Kidney glomerular epithelial cell (primary cell): ENCODE measurements around the gene CLASP1.
"Not testable (repeated sequence)": the region's sequence is repeated elsewhere in the genome, so short reads cannot be mapped to it uniquely, and the experiment has no call there.

Source experiments
- DNase-seq: peaks from one replicate; lab custom pipeline; 2025; lab: John Stamatoyannopoulos, UW

CLASP1 gene

GRCh38 chr2:121348128-121348740 lies 301.0 kb downstream of the CLASP1 start:
- DNase-seq = no peak

- DNase-seq = no peak
Measured at GRCh38 chr2:121346859-121347258, 302.4 kb downstream of the CLASP1 start.

DNA sequence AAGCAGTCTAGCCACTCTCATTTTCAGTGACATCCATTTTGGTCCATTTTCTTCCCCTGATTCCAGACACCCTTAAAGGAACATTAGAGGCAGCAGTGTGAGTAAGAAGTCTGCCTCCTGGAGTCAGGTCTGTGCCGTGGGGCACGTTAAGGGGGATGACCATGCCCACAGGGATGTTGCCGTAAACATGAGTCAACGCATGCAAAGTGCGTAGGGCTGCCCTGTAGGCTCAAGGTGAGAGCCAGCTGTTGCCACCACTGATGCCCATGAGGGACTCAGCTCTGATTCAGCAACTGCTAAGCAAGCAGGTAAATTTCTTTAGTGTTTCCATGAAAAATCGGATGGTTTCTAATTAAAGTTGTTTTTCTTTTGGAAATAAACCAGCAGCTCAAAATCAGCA lies 302.9 kb downstream of the CLASP1 start:
- DNase-seq = no peak

DNA sequence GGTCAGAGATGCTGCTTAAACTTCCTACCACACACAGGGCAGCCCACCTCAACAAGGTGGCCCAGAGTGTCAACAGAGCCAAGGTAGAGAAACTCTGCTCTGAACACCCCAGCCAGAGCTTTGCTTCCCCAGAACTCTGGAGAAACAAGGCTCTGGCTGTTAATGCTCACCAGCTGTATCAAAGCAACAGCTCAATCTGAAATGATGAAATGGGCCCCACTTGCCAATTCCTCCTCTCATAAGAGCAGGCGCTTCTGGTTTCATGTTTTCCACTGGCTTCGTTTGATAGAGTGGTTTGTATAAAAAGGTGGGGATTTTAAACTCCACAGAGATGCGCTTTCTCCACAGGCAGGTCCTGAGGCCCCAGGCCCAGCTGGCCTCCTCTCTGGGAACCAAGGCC lies 303.4 kb downstream of the CLASP1 start:
- DNase-seq = no peak

DNA sequence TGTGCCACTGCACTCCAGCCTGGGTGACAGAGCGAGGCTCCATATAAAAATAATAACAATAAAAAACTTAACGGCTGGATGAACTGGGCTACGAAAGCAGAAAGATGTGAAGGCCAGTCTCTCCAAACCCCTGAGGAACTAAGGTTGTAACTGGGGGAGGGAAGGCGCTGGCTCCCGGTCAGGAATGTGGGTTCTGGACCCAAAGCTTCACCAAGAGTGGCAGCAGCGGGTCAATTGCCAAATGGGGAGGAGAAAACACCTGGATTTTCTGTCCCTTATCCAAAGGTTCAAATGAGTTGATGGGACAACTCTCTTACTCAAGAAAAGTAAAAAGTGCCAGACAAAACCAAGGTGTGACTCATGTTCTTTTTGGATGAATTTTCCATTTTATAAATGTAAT lies 304.2 kb downstream of the CLASP1 start:
- DNase-seq = no peak

DNA sequence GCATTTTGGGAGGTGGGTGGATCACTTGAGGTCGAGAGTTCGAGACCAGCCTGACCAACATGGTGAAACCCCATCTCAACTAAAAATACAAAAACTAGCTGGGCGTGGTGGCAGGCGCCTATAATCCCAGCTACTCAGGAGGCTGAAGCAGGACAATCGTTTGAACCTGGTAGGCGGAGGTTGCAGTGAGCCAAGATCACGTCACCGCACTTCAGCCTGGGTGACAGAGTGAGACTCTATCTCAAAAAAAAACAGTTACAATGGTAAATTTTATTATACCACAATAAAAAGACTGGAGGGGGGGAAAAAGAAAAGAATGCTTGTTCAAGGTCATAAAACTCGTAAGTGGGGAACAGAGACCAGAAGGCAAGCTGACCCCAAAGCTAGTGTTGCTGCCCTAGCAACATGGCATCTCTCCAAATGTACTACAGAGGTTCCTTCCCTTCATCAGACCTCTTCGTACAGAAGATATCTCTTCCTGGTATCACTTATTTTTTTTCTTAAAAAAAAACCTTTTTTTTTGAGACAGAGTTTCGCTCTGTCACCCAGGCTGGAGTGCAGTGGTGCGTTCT lies 305.3 kb downstream of the CLASP1 start:
- DNase-seq = not testable (repeated sequence)

GRCh38 chr2:121343191-121343590 lies 306.1 kb downstream of the CLASP1 start:
- no peak for DNase-seq

DNA sequence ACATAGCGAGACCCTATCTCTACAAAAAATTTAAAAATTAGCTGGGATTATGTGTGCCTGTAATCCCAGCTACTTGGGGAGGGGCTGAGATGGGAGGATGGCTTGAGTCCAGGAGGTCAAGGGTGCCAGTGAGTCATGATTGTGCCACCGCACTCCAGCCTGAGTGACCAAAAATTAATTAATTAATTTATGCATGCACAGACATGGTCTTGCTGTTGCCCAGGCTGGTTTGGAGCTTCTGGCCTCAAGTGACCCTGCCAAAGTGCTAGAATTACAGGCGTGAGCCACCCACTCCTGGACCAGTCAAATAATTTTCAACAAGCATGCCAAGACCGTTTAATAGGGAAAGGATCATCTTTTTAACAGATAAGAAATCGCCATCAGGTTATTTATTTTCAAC lies 306.5 kb downstream of the CLASP1 start:
- no peak for DNase-seq

- no peak for DNase-seq
Measured at GRCh38 chr2:121340926-121341325, 308.3 kb downstream of the CLASP1 start.

DNA sequence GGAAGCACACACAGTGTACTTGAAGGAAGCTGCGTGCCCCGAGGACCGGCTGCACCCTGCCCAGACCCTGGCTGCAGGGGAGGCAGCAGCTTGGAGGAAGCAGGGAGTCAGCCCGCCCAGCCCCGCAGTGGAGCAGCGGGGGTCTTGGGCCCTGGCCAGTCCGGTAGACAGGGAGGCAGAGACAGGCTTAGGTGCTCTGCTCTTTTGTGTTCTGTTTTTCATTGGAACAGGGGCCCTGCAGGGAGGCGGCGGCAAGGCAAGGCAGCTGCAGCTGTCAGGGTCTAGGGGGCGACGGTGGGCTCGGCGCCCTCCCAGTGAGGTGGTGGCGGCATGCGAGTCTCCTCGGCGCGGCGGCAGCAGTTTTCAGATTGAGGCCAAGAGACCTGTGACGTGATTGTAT lies 311.0 kb downstream of the CLASP1 start:
- no peak for DNase-seq

- DNase-seq = no peak
Measured at GRCh38 chr2:121336528-121337294, 312.6 kb downstream of the CLASP1 start.

DNA sequence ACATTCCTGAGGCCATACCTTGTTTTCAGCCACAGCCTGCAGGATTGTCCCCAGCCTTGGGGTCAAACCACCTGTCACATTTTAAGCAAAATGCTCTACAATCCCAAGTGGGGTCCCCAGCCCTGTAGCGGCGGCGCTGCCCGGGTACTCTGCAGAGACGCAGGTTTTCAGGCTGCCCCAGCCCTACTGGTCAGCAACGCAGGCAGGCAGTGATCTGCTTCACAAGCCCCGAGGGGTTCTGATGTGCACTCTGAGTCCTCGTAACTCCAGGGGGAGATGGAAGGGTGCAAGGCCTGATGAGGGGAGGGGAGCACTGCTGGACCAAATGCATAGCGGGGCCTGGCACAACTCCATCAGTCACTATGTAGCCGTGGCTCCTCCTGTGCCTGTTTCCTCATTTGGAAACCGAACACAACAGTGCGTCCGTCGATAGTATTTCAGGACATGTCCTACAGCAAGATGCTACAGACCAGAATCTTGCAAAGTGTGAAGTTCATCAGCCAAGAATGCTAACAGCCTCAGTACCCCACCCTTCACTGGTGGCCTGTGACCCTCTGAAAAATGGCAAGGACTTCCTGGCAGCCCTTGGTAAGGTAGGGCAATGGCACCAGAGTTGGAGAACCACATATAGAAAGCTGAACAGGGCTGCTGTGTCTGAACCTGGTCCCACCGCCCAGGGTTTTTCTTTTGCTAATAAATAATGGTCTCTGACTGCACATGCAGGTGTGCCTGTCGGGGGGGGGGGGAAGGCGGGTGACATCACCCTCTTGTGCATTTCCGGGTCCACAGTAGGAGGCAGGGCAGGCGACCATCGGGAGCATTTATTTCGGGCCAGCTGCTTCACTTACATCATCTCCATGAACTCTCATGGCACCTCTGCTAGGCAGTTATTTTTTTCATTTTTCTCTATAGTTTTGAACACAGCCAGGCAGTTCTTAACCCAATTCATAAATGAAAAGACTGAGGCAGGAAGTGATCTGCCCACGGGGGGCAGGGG lies 313.7 kb downstream of the CLASP1 start:
- no peak for DNase-seq

GRCh38 chr2:121334581-121335293 lies 314.5 kb downstream of the CLASP1 start:
- no peak for DNase-seq

- DNase-seq = no peak
Measured at GRCh38 chr2:121333834-121334558, 315.3 kb downstream of the CLASP1 start.

DNA sequence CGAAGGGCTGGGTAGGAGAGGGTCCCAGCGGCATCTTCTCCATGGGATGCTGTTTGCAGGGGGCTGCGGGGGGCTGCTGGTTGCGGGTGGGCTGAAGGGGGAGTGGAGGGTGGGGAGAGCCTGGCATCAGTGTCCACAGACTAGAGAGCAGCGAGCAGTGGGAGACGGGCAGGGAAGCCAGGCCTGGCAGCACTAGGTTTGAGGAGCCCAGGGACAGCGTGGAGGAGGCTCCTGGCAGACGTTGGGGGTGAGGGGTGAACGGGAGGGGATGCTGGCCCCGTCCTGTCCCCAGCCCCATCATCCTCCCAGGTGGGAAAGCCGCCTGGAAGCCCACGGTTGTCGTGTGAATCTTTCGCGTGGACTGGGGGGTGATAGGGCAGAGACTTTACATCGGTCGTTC lies 316.0 kb downstream of the CLASP1 start:
- DNase-seq = no peak

- not testable (repeated sequence) for DNase-seq
Measured at GRCh38 chr2:121331324-121331723, 317.9 kb downstream of the CLASP1 start.

DNA sequence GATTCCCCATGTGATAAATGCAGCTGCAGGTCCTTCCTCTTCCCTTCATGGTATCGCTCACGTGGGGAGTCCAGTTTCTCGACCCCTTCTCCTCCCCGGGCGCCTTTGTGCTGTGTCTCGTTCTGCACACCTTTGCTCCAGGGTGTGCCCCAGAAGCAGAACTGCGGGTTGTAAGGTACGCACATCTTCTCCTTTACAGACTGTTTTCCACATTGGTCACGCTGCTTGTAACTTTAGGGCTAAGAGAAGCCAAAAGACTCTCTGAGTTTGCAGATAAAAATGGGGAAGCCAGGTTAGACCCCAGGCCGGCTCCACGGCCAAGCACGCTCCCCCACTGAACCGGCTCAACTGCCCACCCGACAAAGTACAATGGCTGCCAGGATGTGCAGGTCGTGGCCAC lies 318.3 kb downstream of the CLASP1 start:
- no peak for DNase-seq

GRCh38 chr2:121329786-121330185 lies 319.5 kb downstream of the CLASP1 start:
- no peak for DNase-seq

- no peak for DNase-seq
Measured at GRCh38 chr2:121326628-121327027, 322.6 kb downstream of the CLASP1 start.

DNA sequence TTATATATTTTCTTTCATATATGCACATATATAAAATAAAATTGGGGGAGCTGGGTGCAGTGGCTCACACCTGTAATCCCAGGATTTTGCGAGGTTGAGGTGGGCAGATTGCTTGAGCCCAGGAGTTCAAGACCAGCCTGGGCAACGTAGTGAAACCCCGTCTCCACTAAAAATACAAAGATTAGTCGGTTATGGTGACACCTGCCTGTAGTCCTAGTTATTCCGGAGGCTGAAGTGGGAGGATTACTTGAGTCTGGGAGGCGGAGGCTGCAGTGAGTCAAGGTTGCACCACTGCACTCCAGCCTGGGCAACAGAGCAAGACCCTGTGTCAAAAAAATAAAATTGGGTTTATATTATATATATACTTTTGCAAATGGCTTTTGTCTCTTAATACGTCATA lies 324.7 kb downstream of the CLASP1 start:
- no peak for DNase-seq

DNA sequence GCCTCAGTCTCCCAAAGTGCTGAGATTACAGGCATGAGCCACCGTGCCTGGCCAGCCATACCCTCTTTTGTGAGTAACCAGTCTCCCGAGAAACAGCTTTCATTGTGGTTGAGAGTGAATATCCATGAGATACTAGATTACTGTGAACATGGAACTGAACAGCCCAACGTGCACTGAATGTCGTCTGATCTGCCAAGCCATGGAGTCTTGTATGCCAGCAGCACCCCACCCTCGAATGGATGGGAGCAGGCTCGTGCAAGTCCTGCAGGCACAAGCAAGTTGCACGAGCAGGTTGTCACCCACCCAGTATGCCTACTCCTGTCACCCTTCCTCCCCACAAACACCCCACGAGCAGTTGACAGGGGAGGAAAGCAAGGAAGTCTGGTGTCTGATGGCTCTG lies 327.8 kb downstream of the CLASP1 start:
- DNase-seq = no peak
